Sigmoid colon (tissue), 4 donors: ENCODE results near the gene BLCAP.

Source experiments
- CTCF ChIP-seq, 4 experiments: fragments of 450-650 bp in 3 of 4; fragments of 200-600 bp in 1 of 4; IDR thresholded peaks; one replicate each; pipeline ENCODE4 v1.5.1; 2016 to 2019; ENCODE audit warnings: antibody characterized with exemption in 4 of 4, mild to moderate bottlenecking in 3 of 4, moderate library complexity in 2 of 4
- EP300 ChIP-seq, 4 donors: sonication (generic); formaldehyde crosslinking; IDR thresholded peaks; one replicate each; pipeline ENCODE4 v1.6.1; 2017; ENCODE audit warnings: antibody characterized with exemption in 4 of 4
- POLR2A ChIP-seq, 2 donors: fragments of 450-650 bp; IDR thresholded peaks; one replicate each; pipeline ENCODE4 v1.6.1; 2016; ENCODE audit warnings: antibody characterized with exemption in 2 of 2, mild to moderate bottlenecking in 2 of 2, moderate library complexity in 2 of 2
- POLR2AphosphoS5 ChIP-seq, 4 donors: sonication (generic); formaldehyde crosslinking; IDR thresholded peaks; one replicate each; pipeline ENCODE4 v1.6.1; 2017; ENCODE audit warnings: antibody characterized with exemption in 4 of 4

DNA sequence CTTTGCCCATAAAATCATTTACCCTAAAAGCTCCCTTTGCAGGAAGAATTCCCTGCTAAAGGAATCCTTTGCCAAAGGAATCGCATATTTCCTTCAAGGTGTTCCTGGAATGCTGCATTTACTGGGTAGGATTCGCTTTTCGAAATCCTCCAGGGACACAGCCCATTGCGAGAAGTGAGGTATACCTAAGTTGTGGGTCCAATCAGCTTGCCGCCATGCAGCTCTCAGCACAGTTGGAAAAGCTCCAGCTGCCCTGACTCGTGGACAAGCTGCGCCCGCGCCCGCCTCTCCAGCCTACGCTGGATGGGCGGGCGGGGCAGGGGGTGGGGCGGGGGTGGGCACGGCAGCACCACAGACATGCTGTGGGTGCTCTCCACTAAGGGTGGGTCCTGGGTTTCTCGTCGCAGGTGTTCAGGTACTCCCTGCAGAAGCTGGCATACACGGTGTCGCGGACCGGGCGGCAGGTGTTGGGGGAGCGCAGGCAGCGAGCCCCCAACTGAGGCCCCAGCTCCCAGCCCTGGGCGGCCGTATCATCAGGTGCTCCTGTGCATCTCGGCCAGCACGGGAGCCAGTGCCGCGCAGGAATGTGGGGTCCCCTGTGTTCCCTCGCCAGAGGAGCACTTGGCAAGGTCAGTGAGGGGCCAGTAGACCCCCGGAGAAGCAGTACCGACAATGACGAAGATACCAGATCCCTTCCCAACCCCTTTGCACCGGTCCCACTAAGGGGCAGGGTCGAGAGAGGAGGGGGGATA lies 5.2 kb downstream of the BLCAP start:
- TF ChIP-seq CTCF (IDR thresholded peaks at IDR 0.05) (no peak), EP300 (IDR thresholded peaks at IDR 0.05) (no peak), POLR2AphosphoS5 (IDR thresholded peaks at IDR 0.05) (no peak), POLR2A (IDR thresholded peaks at IDR 0.05) (no peak)
